GM12878 (cell line): ENCODE results near the gene ZDHHC11.
"Not testable (repeated sequence)": the region's sequence is repeated elsewhere in the genome, so short reads cannot be mapped to it uniquely, and the experiment has no call there.

Source experiments
- CTCF ChIP-seq, 3 experiments: IDR thresholded peaks in 2 of 3; conservative IDR thresholded peaks in 1 of 3; 2 replicates each; pipeline ENCODE4 v1.5.1; 2011; ENCODE audit warnings: low read depth in 3 of 3, low read length in 3 of 3, mild to moderate bottlenecking in 3 of 3, control low read depth in 2 of 3, moderate library complexity in 2 of 3, inconsistent platforms in 1 of 3, mixed read lengths in 1 of 3; ENCODE audit not compliant: control insufficient read depth in 2 of 3, insufficient read depth in 1 of 3; ENCODE audit errors: extremely low read depth in 1 of 3
- HDAC6 ChIP-seq: fragments of 200-600 bp; sonication (generic); IDR thresholded peaks from one replicate; pipeline ENCODE4 v1.8.0; 2017; ENCODE audit warnings: antibody characterized with exemption; ENCODE audit not compliant: unreplicated experiment
- IRF3 ChIP-seq: fragments of 450-650 bp; IDR thresholded peaks from 2 replicates; pipeline ENCODE4 v1.6.1; 2014; ENCODE audit warnings: mild to moderate bottlenecking
- NRF1 ChIP-seq: conservative IDR thresholded peaks from 2 replicates; pipeline ENCODE4 v1.6.1; 2011; ENCODE audit warnings: mild to moderate bottlenecking, low read depth, low read length, improper control_type of control experiment
- SIN3A ChIP-seq: IDR thresholded peaks from 2 replicates; pipeline ENCODE4 v1.6.1; 2012; ENCODE audit warnings: low read depth, low read length, improper control_type of control experiment
- SMAD1 ChIP-seq: fragments of 450-650 bp; IDR thresholded peaks from 2 replicates; pipeline ENCODE4 v1.6.1; 2018; ENCODE audit warnings: mild to moderate bottlenecking, low read depth; ENCODE audit not compliant: partially characterized antibody

- TF ChIP-seq HDAC6; NRF1; SIN3A; SMAD1; IRF3; CTCF (IDR thresholded peaks at IDR 0.05 in 2 of 3, conservative IDR thresholded peaks at IDR 0.05 in 1 of 3; ENCODE audit: control insufficient read depth in 2 of 3, extremely low read depth in 1 of 3, insufficient read depth in 1 of 3, low read depth in 3 of 3, low read length in 3 of 3): not testable (repeated sequence)
Measured at GRCh38 chr5:787857-788233, 62.9 kb downstream of the ZDHHC11 start.
